Stimulated activated memory B cell treated with anti-CD40 and anti-IgM and Interleukin-4, amounts not matched to agents 10 μg/mL and 1 μg/mL and 100 μg/mL, for 72 hours (primary cell): ENCODE data around the gene LYPD1.

ENCODE experiments used
- ATAC-seq: fragments of 150-1000 bp; cut with Tn5 transposase; 2 replicates; pipeline ENCODE4 v1.10.0; 2021
- H3K27ac Mint-ChIP-seq: one replicate; pipeline ENCODE4 v1.8.0; 2022; ENCODE audit warnings: mild to moderate bottlenecking, mixed read lengths
- H3K27me3 Mint-ChIP-seq: one replicate; pipeline ENCODE4 v1.8.0; 2022; ENCODE audit warnings: mixed read lengths
- H3K36me3 Mint-ChIP-seq: one replicate; pipeline ENCODE4 v1.8.0; 2022; ENCODE audit warnings: mixed read lengths
- H3K4me1 Mint-ChIP-seq: one replicate; pipeline ENCODE4 v1.8.0; 2022; ENCODE audit warnings: mixed read lengths
- H3K4me3 Mint-ChIP-seq: one replicate; pipeline ENCODE4 v1.8.0; 2022; ENCODE audit warnings: mild to moderate bottlenecking, moderate library complexity, mixed read lengths
- H3K9me3 Mint-ChIP-seq: one replicate; pipeline ENCODE4 v1.8.0; 2022; ENCODE audit warnings: mixed read lengths

Gene LYPD1

DNA sequence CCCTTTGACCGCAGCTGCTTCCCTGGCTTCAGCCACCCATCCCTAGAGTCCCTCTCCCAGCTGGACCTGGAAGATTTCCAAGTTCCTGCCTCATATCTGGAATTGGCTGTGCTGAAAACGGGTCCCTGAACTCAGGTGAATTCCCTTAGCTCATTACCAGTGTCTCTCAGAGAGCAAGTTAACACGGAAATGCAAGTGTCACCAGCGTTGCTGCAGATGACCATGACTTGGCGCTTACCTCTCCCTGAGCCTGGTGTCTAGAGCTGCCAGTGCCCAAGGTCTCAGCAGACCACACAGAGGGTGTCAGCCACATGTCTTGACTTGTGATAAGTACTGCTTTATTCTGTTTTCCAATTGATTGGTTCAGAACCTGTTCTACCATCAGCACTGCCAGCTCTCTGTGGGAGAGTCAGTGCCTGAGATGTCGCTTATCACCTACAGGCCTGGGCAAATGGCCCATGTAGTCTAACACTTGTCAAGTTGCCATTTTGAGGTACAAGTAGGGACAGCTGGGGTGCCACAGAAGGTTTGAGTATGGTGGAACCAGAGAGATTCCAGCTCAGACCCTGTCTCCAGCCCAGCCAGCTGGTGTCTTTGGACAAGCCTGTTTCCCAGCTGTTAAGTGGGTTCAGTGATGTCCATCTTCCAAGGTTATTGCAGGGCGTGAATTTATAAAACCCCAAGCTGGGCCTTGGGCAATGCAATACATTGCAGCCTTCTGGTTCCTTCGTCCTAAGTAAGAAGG is 48.7 kb downstream of the LYPD1 start:
- ATAC-seq: no peak
- no peaks in the 10 kb centered on the region for H3K4me1 Mint-ChIP-seq
- peaks cover 19% of the 10 kb centered on the region for H3K27me3 Mint-ChIP-seq
- no peak overlapping the region for H3K4me3 Mint-ChIP-seq
- no peak overlapping the region for H3K27ac Mint-ChIP-seq
- no peaks in the 10 kb centered on the region for H3K9me3 Mint-ChIP-seq
- no peaks in the 10 kb centered on the region for H3K36me3 Mint-ChIP-seq

DNA sequence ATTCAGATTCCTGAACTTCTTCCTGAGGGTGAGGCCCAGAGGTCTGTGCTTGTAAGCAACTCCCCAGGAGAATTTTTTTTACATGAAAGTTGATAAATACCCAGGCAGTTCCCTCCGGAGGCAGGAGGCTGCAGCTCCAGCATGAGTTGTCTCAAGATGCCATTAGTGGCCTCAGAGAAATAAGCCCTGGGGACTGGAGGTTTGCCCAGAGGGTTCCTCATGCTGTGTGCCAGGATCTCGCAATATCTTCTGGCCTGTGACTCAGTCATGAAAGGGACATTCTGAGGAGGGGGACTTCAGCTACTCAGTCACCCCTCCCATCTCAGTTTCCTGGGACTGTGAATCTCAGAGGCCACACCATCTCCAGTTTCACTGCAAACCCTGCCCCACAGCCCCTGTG is 49.9 kb downstream of the LYPD1 start:
- Mint-ChIP-seq H3K36me3 (no peaks in the 10 kb centered on the region), H3K27me3 (peaks cover 19% of the 10 kb centered on the region), H3K9me3 (no peaks in the 10 kb centered on the region), H3K4me1 (no peaks in the 10 kb centered on the region), H3K27ac (no peak overlapping the region), H3K4me3 (no peak overlapping the region)
- ATAC-seq: no peak

DNA sequence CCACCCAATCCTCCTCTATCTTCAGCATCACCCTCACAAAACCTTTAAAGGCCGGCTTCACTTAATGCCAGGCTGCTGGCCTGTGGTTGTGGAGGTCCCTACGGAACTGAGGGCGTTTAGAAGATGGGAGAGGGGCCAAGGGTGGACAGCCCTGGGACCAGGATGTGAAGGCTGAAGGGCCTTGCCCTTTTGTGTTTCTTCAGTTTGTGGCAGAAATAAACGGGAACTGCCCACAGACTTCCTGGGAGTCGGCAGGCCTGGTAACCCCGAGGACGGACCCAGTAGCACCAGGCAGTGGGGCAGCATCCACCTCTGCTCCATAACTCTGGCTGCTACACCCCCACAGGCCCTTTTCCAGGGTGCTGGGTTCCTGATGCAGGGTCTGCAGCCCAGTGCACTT is 51.3 kb downstream of the LYPD1 start:
- Mint-ChIP-seq H3K9me3 (no peaks in the 10 kb centered on the region), H3K27me3 (peaks cover 8% of the 10 kb centered on the region), H3K4me1 (no peaks in the 10 kb centered on the region), H3K36me3 (no peaks in the 10 kb centered on the region), H3K27ac (no peak overlapping the region), H3K4me3 (no peak overlapping the region)
- ATAC-seq: no peak

DNA sequence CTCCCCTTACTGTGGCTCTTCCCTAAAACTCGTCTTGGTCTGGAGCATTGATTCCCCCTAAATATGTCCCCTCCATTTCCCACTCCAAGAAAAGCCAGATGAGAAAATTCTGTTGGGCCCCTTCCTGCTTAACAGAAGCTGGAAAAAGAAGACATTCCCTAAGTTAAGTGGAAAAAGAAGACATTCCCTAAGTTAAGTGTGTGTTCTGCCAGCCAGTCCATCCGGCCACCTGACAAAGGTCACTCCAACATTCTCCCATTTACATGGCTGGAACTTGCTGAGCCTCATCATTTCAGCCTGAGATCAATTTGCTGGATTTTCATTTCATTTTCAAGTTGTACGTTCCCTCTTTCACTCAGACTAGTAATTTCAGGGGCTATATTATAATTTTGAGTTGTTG is 52.0 kb downstream of the LYPD1 start:
- no peaks in the 10 kb centered on the region for H3K9me3 Mint-ChIP-seq
- H3K27ac Mint-ChIP-seq: no peak overlapping the region
- no peak for ATAC-seq
- H3K4me1 Mint-ChIP-seq: no peaks in the 10 kb centered on the region
- no peaks in the 10 kb centered on the region for H3K36me3 Mint-ChIP-seq
- H3K27me3 Mint-ChIP-seq: peaks cover 8% of the 10 kb centered on the region
- no peak overlapping the region for H3K4me3 Mint-ChIP-seq

DNA sequence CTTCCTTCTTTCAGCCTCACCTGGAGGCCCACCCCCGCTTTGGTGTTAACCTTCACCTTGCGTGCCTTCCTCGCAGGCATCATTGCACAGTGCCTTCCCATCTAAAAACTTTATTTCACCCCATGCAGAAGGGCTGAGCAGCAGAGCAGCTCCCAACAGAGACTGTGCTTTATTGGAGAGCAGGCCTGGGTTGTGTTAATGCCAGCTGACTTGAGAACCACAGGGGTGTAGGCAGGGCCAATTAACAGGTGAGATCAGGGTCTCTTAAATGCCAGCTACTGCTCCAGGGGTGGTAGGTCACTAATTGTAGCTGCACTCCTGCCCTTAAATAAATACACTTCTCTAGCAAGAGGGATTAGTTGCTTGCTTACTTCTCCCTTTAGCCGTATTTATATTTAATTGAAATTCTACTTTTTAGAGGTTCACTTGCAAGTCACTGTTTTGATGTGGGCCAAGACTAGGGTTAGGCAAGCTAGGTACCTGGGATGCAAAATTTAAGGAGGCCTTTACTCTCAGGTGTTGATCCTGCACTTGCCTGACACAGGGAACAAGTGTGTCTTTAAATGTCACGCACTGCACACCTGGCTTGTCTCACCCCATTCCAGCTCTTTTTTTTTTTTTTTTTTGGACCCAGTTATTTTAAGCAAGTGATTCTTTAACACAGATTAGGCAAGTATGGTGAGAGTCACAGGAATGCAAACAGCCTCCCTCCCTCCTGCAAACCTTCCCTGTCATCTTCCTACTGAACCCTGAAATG is 54.5 kb downstream of the LYPD1 start:
- Mint-ChIP-seq H3K4me1 (no peaks in the 10 kb centered on the region), H3K36me3 (no peaks in the 10 kb centered on the region), H3K27me3 (peaks cover 8% of the 10 kb centered on the region), H3K9me3 (no peaks in the 10 kb centered on the region), H3K4me3 (no peak overlapping the region), H3K27ac (no peak overlapping the region)
- no peak for ATAC-seq

DNA sequence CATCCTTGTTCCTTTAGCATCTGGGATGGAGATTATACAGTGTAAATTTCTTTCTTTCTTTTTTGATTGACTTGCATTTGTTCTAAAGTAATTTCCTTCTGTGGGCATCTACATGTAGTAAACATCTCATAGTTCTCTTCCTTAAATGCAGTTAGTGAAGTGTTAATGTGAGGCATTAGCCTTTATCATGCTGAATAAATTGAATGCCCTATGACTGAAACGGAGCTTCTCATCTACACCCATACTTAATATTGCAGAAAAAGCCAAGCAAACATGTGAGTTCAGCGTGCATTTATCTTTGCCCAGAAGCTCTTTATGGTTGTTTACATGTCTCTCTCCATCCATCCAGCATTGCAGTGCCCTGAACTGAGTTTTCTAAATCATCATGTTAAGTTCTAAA is 58.3 kb downstream of the LYPD1 start:
- H3K27me3 Mint-ChIP-seq: peaks cover 3% of the 10 kb centered on the region
- H3K9me3 Mint-ChIP-seq: no peaks in the 10 kb centered on the region
- no peaks in the 10 kb centered on the region for H3K36me3 Mint-ChIP-seq
- H3K4me1 Mint-ChIP-seq: no peaks in the 10 kb centered on the region
- ATAC-seq: no peak
- H3K27ac Mint-ChIP-seq: no peak overlapping the region
- no peak overlapping the region for H3K4me3 Mint-ChIP-seq

DNA sequence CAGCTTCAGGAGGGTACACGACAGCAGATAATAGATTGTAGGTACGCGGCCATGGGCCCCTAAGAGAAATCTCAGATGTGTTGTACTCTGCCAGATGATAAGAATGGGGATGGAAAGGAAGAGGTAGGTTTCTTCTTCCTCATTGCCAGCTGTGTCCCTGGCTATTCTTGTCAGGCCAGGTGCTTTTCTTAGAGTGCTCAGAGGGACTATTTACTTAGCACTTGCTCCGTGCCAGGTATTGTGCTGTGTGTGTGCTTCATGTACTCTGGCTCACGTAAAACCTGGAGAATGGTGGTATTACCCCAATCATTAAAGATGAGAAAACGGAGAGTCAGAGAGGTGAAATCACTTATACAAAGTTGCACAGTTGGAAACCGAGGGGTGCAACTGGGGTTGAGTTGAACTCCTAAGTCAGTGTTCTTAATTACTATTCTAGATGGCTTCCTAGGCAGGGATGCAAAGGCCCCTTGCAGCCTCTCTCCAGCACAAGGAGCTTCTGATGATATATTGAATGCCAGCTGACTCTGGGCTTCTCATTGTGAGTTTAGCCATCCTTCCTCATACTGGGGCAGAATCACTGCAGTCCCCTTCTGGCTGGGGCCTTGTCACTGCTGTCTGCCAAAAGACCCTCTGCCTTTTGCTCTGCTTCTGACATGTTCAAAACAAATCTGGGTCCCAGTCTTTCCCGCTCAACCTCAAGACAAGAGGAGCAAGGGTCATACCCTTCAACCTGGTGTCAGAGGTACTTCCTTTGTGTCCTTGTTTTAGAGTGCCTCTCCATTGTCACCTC is 60.7 kb downstream of the LYPD1 start:
- no peaks in the 10 kb centered on the region for H3K36me3 Mint-ChIP-seq
- no peaks in the 10 kb centered on the region for H3K27me3 Mint-ChIP-seq
- ATAC-seq: no peak
- H3K9me3 Mint-ChIP-seq: no peaks in the 10 kb centered on the region
- no peak overlapping the region for H3K27ac Mint-ChIP-seq
- no peaks in the 10 kb centered on the region for H3K4me1 Mint-ChIP-seq
- no peak overlapping the region for H3K4me3 Mint-ChIP-seq

DNA sequence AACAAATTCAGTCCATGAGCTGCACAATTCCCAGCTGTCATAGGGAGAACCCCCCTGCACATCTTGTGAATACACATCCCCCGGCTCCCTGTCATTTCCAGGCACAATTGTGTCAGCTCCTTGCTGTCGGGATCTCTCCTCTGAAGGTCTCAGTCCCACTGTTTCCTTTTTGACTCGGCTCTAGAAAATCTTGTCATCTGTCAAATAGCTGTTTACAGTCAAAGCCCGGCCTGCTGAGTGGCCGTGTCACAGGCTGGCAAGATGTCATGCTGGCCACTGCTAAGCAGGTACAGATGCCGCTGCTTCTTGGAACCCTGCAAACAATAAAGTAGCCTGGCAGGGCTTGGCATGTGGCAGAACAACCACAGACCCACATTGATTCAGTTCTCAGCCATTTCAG is 61.7 kb downstream of the LYPD1 start:
- ATAC-seq: no peak
- Mint-ChIP-seq H3K27me3 (no peaks in the 10 kb centered on the region), H3K9me3 (no peaks in the 10 kb centered on the region), H3K4me1 (no peaks in the 10 kb centered on the region), H3K4me3 (no peak overlapping the region), H3K27ac (no peak overlapping the region), H3K36me3 (no peaks in the 10 kb centered on the region)

DNA sequence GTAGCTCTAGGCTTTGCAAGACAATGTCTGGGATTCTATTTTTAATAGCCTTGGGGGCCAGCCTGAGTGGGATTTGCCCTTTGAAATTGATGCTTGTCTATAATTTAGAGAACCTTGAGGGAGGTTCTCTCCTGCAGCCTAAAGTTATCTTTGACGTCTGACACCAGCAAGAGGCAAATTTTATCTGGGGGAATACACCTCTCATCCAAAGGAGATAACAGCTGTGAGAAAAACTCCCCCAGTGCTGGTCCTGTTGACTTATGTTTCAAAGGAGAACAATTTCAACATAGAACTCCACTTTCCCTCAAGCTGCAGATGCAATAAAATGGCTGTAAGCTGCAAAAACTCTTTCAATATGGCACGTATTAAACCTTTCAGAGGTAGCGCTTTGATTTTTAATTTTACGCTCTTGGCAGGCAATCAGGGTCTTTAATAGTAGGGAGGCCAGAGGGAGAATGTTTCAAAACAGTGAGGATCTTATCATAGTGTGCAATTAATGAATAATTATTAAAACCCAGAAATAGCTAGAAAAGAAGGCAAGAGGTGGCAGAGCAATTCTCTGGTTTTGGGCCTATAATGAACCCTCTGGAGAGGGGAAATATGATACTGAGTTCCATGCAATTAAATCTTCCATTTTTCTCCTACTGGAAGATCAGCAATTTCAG is 62.4 kb downstream of the LYPD1 start:
- no peaks in the 10 kb centered on the region for H3K4me1 Mint-ChIP-seq
- H3K27me3 Mint-ChIP-seq: no peaks in the 10 kb centered on the region
- no peaks in the 10 kb centered on the region for H3K9me3 Mint-ChIP-seq
- no peak for ATAC-seq
- no peak overlapping the region for H3K27ac Mint-ChIP-seq
- no peaks in the 10 kb centered on the region for H3K36me3 Mint-ChIP-seq
- no peak overlapping the region for H3K4me3 Mint-ChIP-seq

DNA sequence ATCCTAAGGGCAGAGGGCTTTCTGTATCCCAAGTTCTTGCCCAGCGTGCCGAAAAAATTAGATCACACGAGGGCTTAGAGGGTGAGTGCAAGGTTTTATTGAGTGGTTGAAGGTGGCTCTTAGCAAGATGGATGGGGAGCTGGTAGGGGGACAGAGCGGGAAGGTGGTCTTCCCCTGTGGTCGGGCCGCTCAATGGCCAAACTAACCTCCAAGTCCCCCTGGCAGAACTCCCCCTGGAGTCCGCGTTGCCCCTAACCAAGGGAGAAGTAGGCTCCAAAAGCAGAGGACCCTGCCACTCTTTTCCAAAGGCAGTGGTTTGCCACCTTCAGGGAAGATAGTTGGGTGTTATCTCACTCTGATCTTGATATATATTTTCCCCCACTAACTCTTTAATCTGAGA is 63.4 kb downstream of the LYPD1 start:
- no peak overlapping the region for H3K27ac Mint-ChIP-seq
- H3K36me3 Mint-ChIP-seq: no peaks in the 10 kb centered on the region
- H3K9me3 Mint-ChIP-seq: no peaks in the 10 kb centered on the region
- no peaks in the 10 kb centered on the region for H3K27me3 Mint-ChIP-seq
- H3K4me3 Mint-ChIP-seq: no peak overlapping the region
- H3K4me1 Mint-ChIP-seq: no peaks in the 10 kb centered on the region
- ATAC-seq: no peak

DNA sequence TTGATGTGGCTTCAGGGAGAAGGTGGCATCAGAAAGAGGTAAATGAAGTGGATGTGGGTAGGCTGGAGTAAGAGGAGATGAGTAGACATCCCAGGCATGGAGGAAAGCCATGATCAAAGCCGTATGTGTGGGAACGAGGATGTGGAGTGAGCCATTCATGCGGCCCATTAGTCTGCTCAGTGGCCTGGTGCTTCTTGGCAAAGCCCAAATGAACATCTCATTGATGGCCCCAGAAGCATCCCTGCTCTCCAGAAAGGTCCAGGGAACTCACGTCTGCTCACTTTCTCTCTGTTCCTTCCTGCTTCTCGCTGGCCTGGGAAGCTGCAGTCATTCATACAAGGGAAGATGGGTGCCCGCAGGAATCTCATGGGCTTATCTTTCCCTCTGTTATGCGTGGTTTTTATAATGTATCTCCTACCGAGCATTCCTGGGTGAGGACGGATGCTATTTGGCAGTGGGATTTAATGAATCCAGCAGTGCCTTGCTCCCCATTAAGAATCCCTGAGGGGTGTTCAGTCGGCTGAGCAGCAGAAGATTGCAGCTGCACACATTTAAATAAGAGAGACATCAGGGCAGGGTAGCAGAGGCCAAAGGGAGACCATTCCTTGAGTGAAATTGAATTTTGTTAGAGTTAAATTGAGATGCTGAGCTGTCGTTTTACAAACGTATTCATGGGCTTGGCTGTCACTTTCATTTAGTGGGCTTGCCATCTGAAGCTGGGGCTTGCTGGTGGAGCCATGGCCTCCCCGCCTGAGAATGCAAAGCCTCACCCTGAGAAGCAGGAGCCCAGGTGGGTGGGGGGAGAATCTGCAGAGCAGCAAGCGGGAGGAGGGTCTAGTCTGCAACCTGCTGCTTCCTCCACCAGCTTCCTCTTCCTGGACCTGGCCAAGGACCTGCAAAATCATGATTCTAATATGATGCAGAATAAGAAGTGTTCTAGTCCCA is 64.5 kb downstream of the LYPD1 start:
- no peak overlapping the region for H3K4me3 Mint-ChIP-seq
- no peaks in the 10 kb centered on the region for H3K9me3 Mint-ChIP-seq
- H3K27ac Mint-ChIP-seq: no peak overlapping the region
- ATAC-seq: no peak
- no peaks in the 10 kb centered on the region for H3K27me3 Mint-ChIP-seq
- H3K36me3 Mint-ChIP-seq: no peaks in the 10 kb centered on the region
- H3K4me1 Mint-ChIP-seq: no peaks in the 10 kb centered on the region

DNA sequence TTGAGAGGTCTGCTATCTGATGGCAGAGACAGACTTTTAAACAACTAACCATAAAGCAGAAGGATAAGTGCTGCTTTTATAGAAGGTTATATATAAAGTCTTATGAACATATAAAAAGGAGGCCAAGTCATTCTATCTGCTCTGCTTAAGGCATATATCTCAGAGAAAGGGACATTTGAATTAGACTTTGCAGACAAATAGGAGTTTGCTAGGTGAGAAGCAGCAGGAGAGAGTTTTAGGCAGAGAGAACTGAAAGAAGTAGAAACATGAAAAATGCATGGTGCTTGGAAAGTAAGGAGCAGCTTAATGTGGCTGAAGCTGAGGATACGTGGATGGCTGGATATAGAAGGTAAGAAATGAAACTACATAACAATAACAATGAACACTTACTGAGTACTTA is 65.4 kb downstream of the LYPD1 start:
- no peaks in the 10 kb centered on the region for H3K27me3 Mint-ChIP-seq
- no peaks in the 10 kb centered on the region for H3K36me3 Mint-ChIP-seq
- no peak overlapping the region for H3K27ac Mint-ChIP-seq
- no peaks in the 10 kb centered on the region for H3K9me3 Mint-ChIP-seq
- H3K4me1 Mint-ChIP-seq: no peaks in the 10 kb centered on the region
- no peak overlapping the region for H3K4me3 Mint-ChIP-seq
- no peak for ATAC-seq

DNA sequence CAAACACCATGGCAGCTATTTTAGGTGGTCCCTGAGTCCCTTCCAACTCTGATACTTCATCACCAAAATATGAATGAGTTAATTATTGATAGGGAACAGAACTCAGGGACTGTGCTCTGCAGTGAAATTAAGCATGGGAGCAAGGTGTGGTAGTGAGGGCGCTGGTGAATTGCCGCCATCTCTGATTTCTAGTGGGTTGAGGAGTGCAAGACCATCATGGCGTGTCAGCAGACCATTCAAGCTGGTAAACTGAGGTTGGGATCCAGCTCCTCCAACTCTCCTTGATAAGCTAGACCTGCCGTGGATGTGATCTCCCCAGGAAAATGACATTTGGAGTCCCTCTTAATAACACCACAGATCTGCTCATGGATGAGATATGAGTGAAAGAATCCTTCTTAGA is 70.4 kb downstream of the LYPD1 start:
- no peak overlapping the region for H3K27ac Mint-ChIP-seq
- no peaks in the 10 kb centered on the region for H3K36me3 Mint-ChIP-seq
- H3K4me3 Mint-ChIP-seq: no peak overlapping the region
- no peaks in the 10 kb centered on the region for H3K4me1 Mint-ChIP-seq
- no peak for ATAC-seq
- H3K27me3 Mint-ChIP-seq: peaks cover 11% of the 10 kb centered on the region
- peaks cover 4% of the 10 kb centered on the region for H3K9me3 Mint-ChIP-seq

DNA sequence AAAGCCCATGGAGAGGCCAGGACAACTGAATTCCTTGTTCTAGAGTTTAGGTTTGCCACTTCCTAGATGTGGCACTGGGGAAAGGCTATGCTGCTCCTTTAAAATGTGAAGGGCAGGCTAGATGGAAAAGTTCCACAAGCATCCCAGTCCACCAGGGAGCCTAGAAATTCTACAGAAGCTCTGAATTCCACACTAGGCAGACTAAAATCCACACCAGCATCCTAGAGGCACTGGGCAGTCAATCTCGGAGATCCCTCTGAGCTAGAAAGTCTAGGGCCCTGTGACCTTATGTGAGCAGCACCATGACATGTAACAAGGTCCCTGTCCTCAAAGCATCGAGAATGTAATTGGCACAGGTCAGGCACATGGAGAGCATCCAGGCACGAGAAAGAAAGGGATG is 71.5 kb downstream of the LYPD1 start:
- Mint-ChIP-seq H3K27ac (no peak overlapping the region), H3K27me3 (peaks cover 11% of the 10 kb centered on the region), H3K4me3 (no peak overlapping the region), H3K9me3 (peaks cover 4% of the 10 kb centered on the region), H3K36me3 (no peaks in the 10 kb centered on the region), H3K4me1 (no peaks in the 10 kb centered on the region)
- no peak for ATAC-seq
